Measurements from ENCODE around the gene FAF2. TPM values are rescaled to one million over a fixed set of nuclear protein-coding genes. Genes with fewer than 3 reads are reported as not detected.

The FAF2 gene
- 41.2 and 59.7 TPM in 2 replicates for total RNA-seq (2021)
- Bru-seq, nascent RNA = percentile 97 among the genes with signal in this experiment
- BruChase-seq, experiment 1, labeled RNA remaining after a 2-hour chase = percentile 94 among the genes with signal in this experiment
- BruChase-seq, experiment 2, labeled RNA remaining after a 6-hour chase = percentile 94 among the genes with signal in this experiment
- long read RNA-seq, full-length matches to known transcripts = 60 of 88 reads
- long read RNA-seq, partial matches to known transcripts = 6 of 88 reads
- long read RNA-seq, other reads (novel, unspliced or antisense) = 22 of 88 reads

GRCh38 chr5:176447978-176448608 is at the start of gene FAF2:
Gene FAF2, plus strand, starts transcription at chr5:176448385. Its CDS starts 23 bp downstream, at chr5:176448408.
- H3K4me3 ChIP-seq = peak within 1 kb of the TSS; percentile 89
- no peaks in the 10 kb centered on the region for H3K9me3 ChIP-seq (ENCODE audit: insufficient read depth, low read depth)
- TF ChIP-seq CTCF (conservative IDR thresholded peaks at IDR 0.05) (peak; percentile 97), EZH2 (IDR thresholded peaks at IDR 0.05; ENCODE audit: low read depth) (no peak)
- intact Hi-C loops (cut with micrococcal nuclease; ENCODE audit: unreplicated experiment) = loop anchor here (1.0 to 2.0 kb wide), 4 partner anchors 32 to 199 kb away; partner anchors contain the start of genes CLTB, HIGD2A, NOP16 and RNF44
- H3K9me2 ChIP-seq (ENCODE audit: insufficient read depth) = no peaks in the 10 kb centered on the region
- H3K79me2 ChIP-seq (ENCODE audit: low read depth) = peaks cover 66% of the 10 kb centered on the region
- H3F3A ChIP-seq (ENCODE audit: insufficient read depth, low read depth) = peaks cover 35% of the 10 kb centered on the region
- DNase-seq = peak; percentile 97 to 100
- H2AFZ ChIP-seq = peak within 1 kb of the TSS; percentile 89
- peaks cover 34% of the 10 kb centered on the region for H4K20me1 ChIP-seq (ENCODE audit: insufficient read depth)
- peak within 1 kb of the TSS; percentile 89 for H3K27ac ChIP-seq
- no TSS peak for BruUV-seq (replicated peaks)
- peaks cover 24% of the 10 kb centered on the region; the same call in 1 of the 2 replicates for H3K36me3 ChIP-seq (ENCODE audit: low read depth)
- ChIA-PET POLR2A (ENCODE audit: unreplicated experiment) (interaction anchor here (0.5 to 0.9 kb wide), 5 partner anchors 31 to 336 kb away, joined by 3 to 9 read pairs (median 4); partner anchors contain the start of gene RNF44), CTCF (interaction anchor here (0.6 to 0.8 kb wide), 8 partner anchors 19 to 106 kb away, joined by 3 to 7 read pairs (median 4); partner anchors contain the start of genes HIGD2A, NOP16 and RNF44)
- peak within 1 kb of the TSS; percentile 96 for H3K4me2 ChIP-seq
- H3K27me3 ChIP-seq (ENCODE audit: insufficient read depth, low read depth) = no peaks in the 10 kb centered on the region
- peaks cover 34% of the 10 kb centered on the region for H3K4me1 ChIP-seq (replicated peaks; ENCODE audit: insufficient read depth)

- TF ChIP-seq EZH2 (IDR thresholded peaks at IDR 0.05; ENCODE audit: low read depth) = no peak
- TF ChIP-seq CTCF (conservative IDR thresholded peaks at IDR 0.05) = no peak
- H3F3A ChIP-seq (ENCODE audit: insufficient read depth, low read depth) = peaks cover 5% of the 10 kb centered on the region; the same call in 1 of the 2 replicates
- H2AFZ ChIP-seq = no peak overlapping the region
- BruUV-seq (replicated peaks) = no TSS peak
- intact Hi-C loops (cut with micrococcal nuclease; ENCODE audit: unreplicated experiment) = no loop called here
- no peak overlapping the region for H3K4me2 ChIP-seq
- 0 out of 2 replicates have a peak, but pooled peaks cover 8% of the 10 kb centered on the region for H3K4me1 ChIP-seq (replicated peaks; ENCODE audit: insufficient read depth)
- no peak overlapping the region for H3K27ac ChIP-seq
- POLR2A ChIA-PET (ENCODE audit: unreplicated experiment) = no interaction called here
- DNase-seq = peak; percentile 29 to 62
- peaks cover 8% of the 10 kb centered on the region; the same call in 1 of the 2 replicates for H4K20me1 ChIP-seq (ENCODE audit: insufficient read depth)
- H3K9me2 ChIP-seq (ENCODE audit: insufficient read depth) = no peaks in the 10 kb centered on the region
- CTCF ChIA-PET = interaction anchor here (1.1 kb wide), 1 partner anchor 10 kb away, joined by 5 read pairs; no protein-coding TSS in a partner anchor
- H3K27me3 ChIP-seq (ENCODE audit: insufficient read depth, low read depth) = no peaks in the 10 kb centered on the region
- H3K79me2 ChIP-seq (ENCODE audit: low read depth) = 0 out of 2 replicates have a peak, but pooled peaks cover 3% of the 10 kb centered on the region
- no peaks in the 10 kb centered on the region for H3K9me3 ChIP-seq (ENCODE audit: insufficient read depth, low read depth)
- no peaks in the 10 kb centered on the region for H3K36me3 ChIP-seq (ENCODE audit: low read depth)
- no peak overlapping the region for H3K4me3 ChIP-seq
Observed at GRCh38 chr5:176400382-176401156, 47.6 kb upstream of the FAF2 start.
